Activated CD4-positive, alpha-beta T cell treated with anti-CD3 and anti-CD28 coated beads, Interleukin-2, amount 10 ng/mL, durations not matched to agents 7 days and 5 days (primary cell): ENCODE results near the gene UHRF1. TPM values are rescaled to one million over a fixed set of nuclear protein-coding genes. Genes with fewer than 3 reads are reported as not detected.
"Not testable (repeated sequence)": the region's sequence is repeated elsewhere in the genome, so short reads cannot be mapped to it uniquely, and the experiment has no call there.

Experiments
- CTCF ChIA-PET: fragments of 350-600 bp; sonication (Branson Sonifier 250); formaldehyde crosslinking; loops from one replicate; lab custom pipeline; 2021; ENCODE audit warnings: antibody characterized with exemption; lab: Charles Lee
- POLR2A ChIA-PET: fragments of 350-600 bp; sonication (Branson Sonifier 250); formaldehyde crosslinking; loops from one replicate; lab custom pipeline; 2021; ENCODE audit warnings: antibody characterized with exemption; lab: Charles Lee
- DNase-seq: peaks from one replicate; pipeline ENCODE4 v3.0.0-alpha.2; 2020
- H3K27ac Mint-ChIP-seq: one replicate; pipeline ENCODE4 v1.8.0; 2021; ENCODE audit warnings: mild to moderate bottlenecking, moderate library complexity, mixed read lengths
- H3K27me3 Mint-ChIP-seq: one replicate; pipeline ENCODE4 v1.8.0; 2021; ENCODE audit warnings: mixed read lengths
- H3K36me3 Mint-ChIP-seq: one replicate; pipeline ENCODE4 v1.8.0; 2021; ENCODE audit warnings: low read depth, mixed read lengths
- H3K4me1 Mint-ChIP-seq: one replicate; pipeline ENCODE4 v1.8.0; 2021; ENCODE audit warnings: mixed read lengths
- H3K4me3 Mint-ChIP-seq: one replicate; pipeline ENCODE4 v1.8.0; 2021; ENCODE audit warnings: mild to moderate bottlenecking, moderate library complexity, mixed read lengths
- H3K9me3 Mint-ChIP-seq: one replicate; pipeline ENCODE4 v1.8.0; 2021; ENCODE audit warnings: mixed read lengths
- total RNA-seq, 2 experiments: library from RNA; stranded (reverse); gene quantifications; one replicate each; pipeline ENCODE4 v1.2.3, GENCODE V29; 2021

Gene UHRF1
- total RNA-seq, 2 experiments from 2014 or later, result 130 to 141 TPM

- ChIA-PET CTCF (interaction anchor here (1.2 to 1.4 kb wide), 3 partner anchors 12 to 327 kb away, joined by 3 to 4 read pairs (median 3); no protein-coding TSS in a partner anchor), POLR2A (no interaction called here)
- no peak for DNase-seq
- Mint-ChIP-seq H3K27ac (peak overlapping the region; percentile 89), H3K4me3 (peak overlapping the region; percentile 94), H3K36me3 (peaks cover 12% of the 10 kb centered on the region), H3K9me3 (no peaks in the 10 kb centered on the region), H3K27me3 (no peaks in the 10 kb centered on the region), H3K4me1 (peaks cover 47% of the 10 kb centered on the region)
These were observed 61.5 kb downstream of the UHRF1 start for GRCh38 chr19:4970558-4971423.

- H3K4me3 Mint-ChIP-seq, result peak overlapping the region; percentile 94
- peaks cover 8% of the 10 kb centered on the region for H3K36me3 Mint-ChIP-seq
- peak overlapping the region; percentile 77 for H3K27ac Mint-ChIP-seq
- H3K27me3 Mint-ChIP-seq, result no peaks in the 10 kb centered on the region
- CTCF ChIA-PET, result interaction anchor here (1.2 to 1.4 kb wide), 3 partner anchors 13 to 328 kb away, joined by 3 to 4 read pairs (median 3); no protein-coding TSS in a partner anchor
- peak; percentile 51 for DNase-seq
- no peaks in the 10 kb centered on the region for H3K9me3 Mint-ChIP-seq
- peaks cover 47% of the 10 kb centered on the region for H3K4me1 Mint-ChIP-seq
- POLR2A ChIA-PET, result no interaction called here
These were observed 62.1 kb downstream of the UHRF1 start for GRCh38 chr19:4971424-4971793.

DNA sequence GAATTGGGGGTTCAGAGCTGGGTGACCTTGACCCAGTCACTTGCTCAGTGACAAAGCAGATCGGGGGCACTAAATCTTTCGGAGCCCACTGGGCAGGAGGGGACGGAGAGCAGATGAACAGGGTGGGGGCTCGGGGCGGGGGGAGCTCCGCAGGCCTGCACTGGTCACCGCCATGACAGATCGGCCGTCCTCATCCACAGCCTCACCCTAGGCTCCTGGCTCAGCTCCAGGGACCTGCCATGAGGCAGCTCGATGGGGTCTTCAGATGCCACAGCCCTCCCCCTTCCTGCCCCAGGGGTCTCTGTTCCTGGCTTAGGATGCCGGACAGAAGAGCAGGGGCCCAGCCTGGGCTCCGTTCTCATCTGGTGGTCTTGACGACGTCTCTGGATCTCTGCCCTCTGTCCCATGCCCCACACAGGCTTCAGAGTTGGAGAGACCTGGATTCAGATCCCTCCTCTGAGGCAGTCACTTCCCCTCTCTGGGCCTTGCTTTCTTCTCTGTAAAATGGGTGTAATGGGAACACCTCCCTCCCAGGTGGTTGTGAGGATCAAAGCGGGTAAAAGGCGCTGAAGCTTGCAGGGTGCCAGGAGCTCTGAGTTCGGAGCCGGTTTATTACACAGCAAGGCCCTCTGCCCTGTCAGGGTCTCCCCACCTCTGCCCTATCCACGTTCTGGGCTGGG is 62.7 kb downstream of the UHRF1 start:
- DNase-seq, result no peak
- Mint-ChIP-seq H3K4me3 (peak overlapping the region; percentile 94), H3K4me1 (peaks cover 46% of the 10 kb centered on the region), H3K36me3 (peaks cover 10% of the 10 kb centered on the region), H3K27ac (no peak overlapping the region), H3K27me3 (no peaks in the 10 kb centered on the region), H3K9me3 (no peaks in the 10 kb centered on the region)
- ChIA-PET CTCF (interaction anchor here (0.8 to 1.4 kb wide), 4 partner anchors 180 to 718 kb away, joined by 3 to 4 read pairs (median 4); partner anchors contain the start of genes FEM1A and RPL36), POLR2A (no interaction called here)

DNA sequence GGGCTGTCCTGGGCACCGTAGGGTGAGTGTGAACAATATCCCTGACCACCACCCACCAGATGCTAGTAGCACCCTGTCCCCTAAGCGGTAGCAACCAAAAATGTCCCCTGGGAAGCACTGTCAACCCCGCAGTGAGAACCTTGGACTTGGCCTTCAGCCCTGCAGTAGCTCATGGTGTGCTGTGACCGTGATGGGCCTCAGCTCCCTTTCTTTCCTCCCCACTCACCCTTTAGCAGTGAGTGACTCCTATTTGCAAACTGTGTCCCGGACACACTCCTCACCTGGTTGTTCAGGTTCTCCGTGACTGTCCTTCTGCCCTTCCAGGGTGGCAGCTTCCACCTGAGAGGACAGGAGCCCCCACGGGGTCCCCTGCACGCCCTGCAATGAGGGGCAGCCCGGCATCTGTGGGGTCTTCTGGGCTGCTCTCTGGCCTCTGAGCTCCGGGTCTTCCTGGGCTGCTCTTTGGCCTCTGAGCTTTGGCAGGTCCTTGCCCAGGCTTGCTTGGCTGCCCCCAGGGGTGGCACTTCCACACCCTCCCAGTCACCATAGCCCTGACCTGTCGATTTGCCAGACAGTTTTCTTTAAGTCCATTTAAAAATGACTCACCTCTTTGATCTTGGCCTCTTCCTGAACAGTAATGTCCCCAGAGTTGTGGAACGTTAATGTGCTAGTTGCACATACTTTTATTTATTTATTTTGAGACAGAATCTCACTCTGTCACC is 63.4 kb downstream of the UHRF1 start:
- H3K27ac Mint-ChIP-seq, result no peak overlapping the region
- H3K36me3 Mint-ChIP-seq, result peaks cover 10% of the 10 kb centered on the region
- no peak overlapping the region for H3K4me3 Mint-ChIP-seq
- CTCF ChIA-PET, result interaction anchor here (0.8 to 1.3 kb wide), 2 partner anchors 181 to 717 kb away, joined by 3 to 4 read pairs; partner anchors contain the start of genes FEM1A and RPL36
- H3K9me3 Mint-ChIP-seq, result no peaks in the 10 kb centered on the region
- POLR2A ChIA-PET, result no interaction called here
- no peak for DNase-seq
- peaks cover 44% of the 10 kb centered on the region for H3K4me1 Mint-ChIP-seq
- no peaks in the 10 kb centered on the region for H3K27me3 Mint-ChIP-seq

DNA sequence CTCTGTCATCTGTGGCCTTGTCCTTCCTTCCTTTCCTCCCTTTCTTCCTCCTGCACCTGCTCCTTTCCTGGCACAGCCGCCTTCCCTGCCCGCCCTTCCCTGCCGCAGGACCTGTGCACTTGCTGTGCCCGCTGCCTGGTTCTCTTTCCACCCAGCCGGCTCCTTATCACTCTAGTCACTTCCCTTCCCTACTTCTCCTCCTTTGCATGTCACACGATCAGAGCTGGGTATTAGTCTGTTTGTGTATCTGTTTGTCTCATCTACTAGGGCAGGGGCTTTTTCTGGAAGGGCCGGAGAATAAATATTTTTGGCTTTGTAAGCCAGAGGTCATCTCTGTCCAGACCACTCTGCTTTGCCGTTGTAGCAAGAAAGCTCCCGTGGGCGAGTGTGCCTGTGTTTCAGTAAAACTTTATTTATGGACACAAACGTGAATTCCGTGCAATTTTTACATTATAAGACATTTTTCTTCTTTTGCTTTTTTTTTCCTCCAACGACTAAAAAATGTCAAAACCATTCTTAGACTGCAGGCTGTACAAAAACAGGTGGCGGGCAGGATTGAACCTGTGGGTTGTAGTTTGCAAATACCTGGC is 65.7 kb downstream of the UHRF1 start:
- H3K4me3 Mint-ChIP-seq, result no peak overlapping the region
- CTCF ChIA-PET, result interaction anchor here (0.6 kb wide), 1 partner anchor 75 kb away, joined by 4 read pairs; no protein-coding TSS in a partner anchor
- peaks cover 8% of the 10 kb centered on the region for H3K36me3 Mint-ChIP-seq
- POLR2A ChIA-PET, result no interaction called here
- H3K27me3 Mint-ChIP-seq, result no peaks in the 10 kb centered on the region
- no peak overlapping the region for H3K27ac Mint-ChIP-seq
- peaks cover 33% of the 10 kb centered on the region for H3K4me1 Mint-ChIP-seq
- no peak for DNase-seq
- no peaks in the 10 kb centered on the region for H3K9me3 Mint-ChIP-seq

DNA sequence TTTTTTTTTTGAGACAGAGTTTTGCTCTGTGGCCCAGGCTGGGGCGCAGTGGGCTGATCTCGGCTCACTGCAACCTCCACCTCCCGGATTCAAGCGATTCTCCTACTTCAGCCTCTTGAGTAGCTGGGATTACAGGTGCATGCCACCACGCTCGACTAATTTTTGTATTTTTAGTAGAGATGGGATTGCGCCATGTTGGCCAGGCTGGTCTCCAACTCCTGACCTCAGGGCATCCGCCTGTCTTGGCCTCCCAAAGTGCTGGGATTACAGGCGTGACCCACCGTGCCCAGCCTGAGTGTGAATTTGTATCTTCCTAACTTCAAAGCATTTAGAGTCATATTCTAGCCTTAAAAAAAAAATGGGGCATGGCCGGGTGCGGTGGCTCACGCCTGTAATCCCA is 66.3 kb downstream of the UHRF1 start:
- peaks cover 27% of the 10 kb centered on the region for H3K4me1 Mint-ChIP-seq
- POLR2A ChIA-PET, result not testable (repeated sequence)

GRCh38 chr19:4976401-4977298 is 67.3 kb downstream of the UHRF1 start:
- DNase-seq, result no peak
- POLR2A ChIA-PET, result no interaction called here
- H3K36me3 Mint-ChIP-seq, result peaks cover 4% of the 10 kb centered on the region
- peaks cover 18% of the 10 kb centered on the region for H3K4me1 Mint-ChIP-seq
- no peak overlapping the region for H3K4me3 Mint-ChIP-seq
- no peak overlapping the region for H3K27ac Mint-ChIP-seq
- H3K9me3 Mint-ChIP-seq, result no peaks in the 10 kb centered on the region
- CTCF ChIA-PET, result no interaction called here
- H3K27me3 Mint-ChIP-seq, result no peaks in the 10 kb centered on the region

More for the DNA sequence above, 66.3 kb downstream of the UHRF1 start:
- not testable (repeated sequence) for H3K4me3 Mint-ChIP-seq, H3K27me3 Mint-ChIP-seq, H3K27ac Mint-ChIP-seq, H3K36me3 Mint-ChIP-seq, DNase-seq, H3K9me3 Mint-ChIP-seq
- CTCF ChIA-PET, result interaction anchor here (0.6 kb wide), 1 partner anchor 74 kb away, joined by 4 read pairs; no protein-coding TSS in a partner anchor

GRCh38 chr19:4977299-4978174 is 68.2 kb downstream of the UHRF1 start:
- Mint-ChIP-seq H3K4me1 (peaks cover 16% of the 10 kb centered on the region), H3K4me3 (no peak overlapping the region), H3K9me3 (no peaks in the 10 kb centered on the region), H3K27ac (no peak overlapping the region), H3K36me3 (peaks cover 4% of the 10 kb centered on the region), H3K27me3 (no peaks in the 10 kb centered on the region)
- no peak for DNase-seq
- POLR2A ChIA-PET, result no interaction called here
- CTCF ChIA-PET, result no interaction called here

GRCh38 chr19:4979211-4979807 is 70.0 kb downstream of the UHRF1 start:
- Mint-ChIP-seq H3K27me3 (no peaks in the 10 kb centered on the region), H3K4me1 (peaks cover 12% of the 10 kb centered on the region), H3K36me3 (peaks cover 4% of the 10 kb centered on the region), H3K4me3 (no peak overlapping the region), H3K9me3 (no peaks in the 10 kb centered on the region), H3K27ac (no peak overlapping the region)
- ChIA-PET CTCF (interaction anchor here (1.5 kb wide), 1 partner anchor 9 kb away, joined by 3 read pairs; no protein-coding TSS in a partner anchor), POLR2A (no interaction called here)
- DNase-seq, result no peak

- POLR2A ChIA-PET, result no interaction called here
- Mint-ChIP-seq H3K27ac (no peak overlapping the region), H3K27me3 (no peaks in the 10 kb centered on the region), H3K36me3 (peaks cover 4% of the 10 kb centered on the region), H3K4me1 (peaks cover 8% of the 10 kb centered on the region), H3K9me3 (no peaks in the 10 kb centered on the region), H3K4me3 (no peak overlapping the region)
- CTCF ChIA-PET, result interaction anchor here (0.6 to 1.5 kb wide), 2 partner anchors 8 to 640 kb away, joined by 3 to 4 read pairs; no protein-coding TSS in a partner anchor
- no peak for DNase-seq
These were observed 70.8 kb downstream of the UHRF1 start for GRCh38 chr19:4980067-4980466.
